Measurements from ENCODE around the gene AGAP1. TPM values are rescaled to one million over a fixed set of nuclear protein-coding genes. Genes with fewer than 3 reads are reported as not detected.

AGAP1 gene
- total RNA-seq, 1 donor from 2014 or later: 54.7 TPM

DNA sequence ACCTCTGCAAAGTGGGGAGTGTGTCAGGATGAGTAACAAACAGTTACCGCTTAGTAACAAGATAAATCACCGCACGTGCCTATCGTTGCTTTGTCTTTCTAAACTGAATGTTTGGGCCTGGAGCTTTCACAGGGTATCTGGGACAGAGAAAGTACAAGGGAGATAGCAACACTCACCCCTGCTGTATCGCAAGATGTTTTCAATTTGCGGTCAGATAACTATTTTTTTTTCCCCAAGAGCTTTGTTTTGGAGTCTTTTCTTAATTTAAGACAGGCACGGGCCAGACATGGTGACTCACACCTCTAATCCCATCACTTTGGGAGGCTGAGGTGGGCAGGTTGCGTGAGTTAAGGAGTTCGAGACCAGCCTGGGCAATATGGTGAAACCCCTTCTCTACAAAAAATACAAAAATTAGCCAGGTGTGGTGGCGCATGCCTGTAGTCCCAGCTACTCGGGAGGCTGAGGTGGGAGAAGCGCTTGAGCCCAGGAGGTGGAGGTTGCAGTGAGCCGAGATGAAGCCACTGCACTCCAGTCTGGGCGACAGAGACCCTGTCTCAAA is 527.7 kb downstream of the AGAP1 start:
- no peak for DNase-seq (ENCODE audit: low read depth, low spot score)
- H3K36me3 Mint-ChIP-seq (ENCODE audit: low read depth): no peaks in the 10 kb centered on the region
- no peaks in the 10 kb centered on the region for H3K9me3 Mint-ChIP-seq
- no peaks in the 10 kb centered on the region for H3K27me3 Mint-ChIP-seq (ENCODE audit: low read depth)
- TF ChIP-seq, protein P1, sequence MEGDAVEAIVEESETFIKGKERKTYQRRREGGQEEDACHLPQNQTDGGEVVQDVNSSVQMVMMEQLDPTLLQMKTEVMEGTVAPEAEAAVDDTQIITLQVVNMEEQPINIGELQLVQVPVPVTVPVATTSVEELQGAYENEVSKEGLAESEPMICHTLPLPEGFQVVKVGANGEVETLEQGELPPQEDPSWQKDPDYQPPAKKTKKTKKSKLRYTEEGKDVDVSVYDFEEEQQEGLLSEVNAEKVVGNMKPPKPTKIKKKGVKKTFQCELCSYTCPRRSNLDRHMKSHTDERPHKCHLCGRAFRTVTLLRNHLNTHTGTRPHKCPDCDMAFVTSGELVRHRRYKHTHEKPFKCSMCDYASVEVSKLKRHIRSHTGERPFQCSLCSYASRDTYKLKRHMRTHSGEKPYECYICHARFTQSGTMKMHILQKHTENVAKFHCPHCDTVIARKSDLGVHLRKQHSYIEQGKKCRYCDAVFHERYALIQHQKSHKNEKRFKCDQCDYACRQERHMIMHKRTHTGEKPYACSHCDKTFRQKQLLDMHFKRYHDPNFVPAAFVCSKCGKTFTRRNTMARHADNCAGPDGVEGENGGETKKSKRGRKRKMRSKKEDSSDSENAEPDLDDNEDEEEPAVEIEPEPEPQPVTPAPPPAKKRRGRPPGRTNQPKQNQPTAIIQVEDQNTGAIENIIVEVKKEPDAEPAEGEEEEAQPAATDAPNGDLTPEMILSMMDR (conservative IDR thresholded peaks at IDR 0.05): no peak
- H3K4me3 Mint-ChIP-seq: no peak overlapping the region
- no peaks in the 10 kb centered on the region for H3K4me1 Mint-ChIP-seq
- H3K27ac Mint-ChIP-seq (ENCODE audit: unreplicated experiment): no peak overlapping the region

DNA sequence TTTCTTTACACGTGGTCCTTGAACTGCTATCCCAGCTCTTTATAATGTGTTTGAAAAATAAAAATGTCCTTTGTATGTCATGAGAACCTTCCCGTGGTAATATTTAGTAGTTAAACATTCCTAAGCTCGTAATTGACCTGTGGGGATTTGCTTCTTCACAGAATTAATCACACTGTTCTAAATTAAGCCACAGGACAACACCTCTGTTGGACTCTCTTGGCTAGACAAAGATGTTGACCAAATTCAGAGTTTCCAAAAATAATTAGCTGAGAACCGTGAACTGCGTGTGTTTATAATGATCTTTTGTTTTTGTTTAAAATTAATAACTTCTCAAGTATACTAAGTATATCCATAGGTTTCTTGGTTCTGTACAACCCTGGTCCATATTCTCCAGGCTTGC is 528.3 kb downstream of the AGAP1 start:
- Mint-ChIP-seq H3K27ac (ENCODE audit: unreplicated experiment) (no peak overlapping the region), H3K9me3 (no peaks in the 10 kb centered on the region), H3K4me1 (no peaks in the 10 kb centered on the region), H3K27me3 (ENCODE audit: low read depth) (no peaks in the 10 kb centered on the region), H3K36me3 (ENCODE audit: low read depth) (no peaks in the 10 kb centered on the region), H3K4me3 (no peak overlapping the region)
- DNase-seq (ENCODE audit: low read depth, low spot score): no peak
- TF ChIP-seq, protein P1 (conservative IDR thresholded peaks at IDR 0.05): no peak

DNA sequence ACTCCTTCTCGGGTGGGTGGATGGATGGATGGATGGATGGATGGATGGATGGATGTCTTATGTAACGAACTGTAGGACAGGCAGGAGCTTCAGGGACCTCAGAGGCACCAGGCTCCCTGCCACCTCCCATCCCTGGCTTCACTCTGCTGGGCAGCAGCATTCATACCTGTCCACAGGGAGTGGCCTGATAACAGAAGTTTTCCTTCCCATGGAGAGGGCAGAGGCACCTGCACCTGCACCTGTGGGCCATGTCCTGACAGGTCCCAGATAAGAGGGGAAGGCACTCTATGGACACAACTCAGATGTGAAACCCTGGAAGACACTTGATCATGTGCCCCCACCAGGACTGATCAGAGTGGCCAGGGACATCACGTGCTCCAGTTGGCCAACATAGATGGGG is 532.0 kb downstream of the AGAP1 start:
- no peak overlapping the region for H3K27ac Mint-ChIP-seq (ENCODE audit: unreplicated experiment)
- DNase-seq (ENCODE audit: low read depth, low spot score): no peak
- H3K27me3 Mint-ChIP-seq (ENCODE audit: low read depth): no peaks in the 10 kb centered on the region
- H3K9me3 Mint-ChIP-seq: peaks cover 2% of the 10 kb centered on the region
- no peak overlapping the region for H3K4me3 Mint-ChIP-seq
- H3K36me3 Mint-ChIP-seq (ENCODE audit: low read depth): peaks cover 12% of the 10 kb centered on the region
- TF ChIP-seq, protein P1 (conservative IDR thresholded peaks at IDR 0.05): no peak
- H3K4me1 Mint-ChIP-seq: no peaks in the 10 kb centered on the region

DNA sequence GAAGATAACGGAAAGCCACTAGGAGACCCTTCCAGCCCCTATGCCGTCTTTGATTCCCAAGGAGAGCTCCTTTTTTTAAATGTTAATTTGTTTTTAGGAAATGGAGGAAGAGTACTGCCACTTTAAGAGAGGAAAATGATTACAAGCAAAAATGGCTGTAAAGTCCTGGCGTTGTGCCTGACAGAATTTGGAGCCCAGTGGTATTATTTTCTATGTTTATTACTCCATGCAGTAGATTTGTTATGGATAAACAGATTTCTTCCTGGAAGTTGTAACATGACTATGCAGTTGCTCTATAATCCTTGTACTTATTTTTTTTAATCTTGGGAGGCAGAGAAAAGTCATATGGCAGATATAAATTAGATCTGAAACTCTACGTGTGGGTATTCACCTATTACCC is 533.0 kb downstream of the AGAP1 start:
- Mint-ChIP-seq H3K4me1 (no peaks in the 10 kb centered on the region), H3K27ac (ENCODE audit: unreplicated experiment) (no peak overlapping the region), H3K36me3 (ENCODE audit: low read depth) (peaks cover 14% of the 10 kb centered on the region), H3K9me3 (peaks cover 2% of the 10 kb centered on the region), H3K4me3 (no peak overlapping the region), H3K27me3 (ENCODE audit: low read depth) (no peaks in the 10 kb centered on the region)
- no peak for DNase-seq (ENCODE audit: low read depth, low spot score)
- TF ChIP-seq, protein P1 (conservative IDR thresholded peaks at IDR 0.05): no peak

DNA sequence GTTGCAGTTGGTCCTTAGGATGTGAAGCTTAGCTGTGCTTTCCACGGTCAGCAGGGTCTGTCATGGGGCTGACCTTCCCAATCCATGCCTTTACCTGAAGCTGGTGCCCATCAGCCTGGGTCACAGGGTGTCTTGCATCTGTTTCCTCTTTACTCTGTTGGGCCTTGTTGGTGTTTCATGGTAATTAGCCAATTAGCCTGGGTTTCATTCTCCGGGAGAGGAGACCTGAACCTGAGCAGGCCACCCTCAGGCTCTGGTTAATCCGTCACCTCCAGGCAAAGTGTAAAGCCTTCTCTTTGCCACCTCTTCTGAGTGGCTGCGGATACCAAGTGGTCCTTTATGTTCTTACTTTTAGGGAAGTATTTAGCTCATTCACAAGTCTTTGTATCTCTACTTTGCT is 534.2 kb downstream of the AGAP1 start:
- Mint-ChIP-seq H3K27me3 (ENCODE audit: low read depth) (no peaks in the 10 kb centered on the region), H3K27ac (ENCODE audit: unreplicated experiment) (peak overlapping the region; percentile 64), H3K4me3 (no peak overlapping the region), H3K9me3 (peaks cover 2% of the 10 kb centered on the region), H3K4me1 (no peaks in the 10 kb centered on the region), H3K36me3 (ENCODE audit: low read depth) (peaks cover 14% of the 10 kb centered on the region)
- no peak for DNase-seq (ENCODE audit: low read depth, low spot score)
- TF ChIP-seq, protein P1 (conservative IDR thresholded peaks at IDR 0.05): no peak

Measured in neural crest cell (in vitro differentiated cells).